H4 (cell line): Measurements from ENCODE around the gene STRIP2. TPM values are rescaled to one million over a fixed set of nuclear protein-coding genes. Genes with fewer than 3 reads are reported as not detected.
"Not testable (repeated sequence)": the region's sequence is repeated elsewhere in the genome, so short reads cannot be mapped to it uniquely, and the experiment has no call there.

Experiments used
- DNase-seq: peaks from one replicate; pipeline ENCODE4 v3.0.0-alpha.2; 2015; ENCODE audit warnings: low spot score
- total RNA-seq: library from RNA; depleted of rRNA; stranded (reverse); fragments of >200 nt; shearing (Covaris generic); gene quantifications from 2 replicates; pipeline ENCODE4 v1.2.3, GENCODE V29; 2014; rRNA removed

Gene STRIP2
- 2.2 and 3.7 TPM in 2 replicates for total RNA-seq

GRCh38 chr7:129433847-129434674 is at the start of gene STRIP2:
STRIP2 (plus strand) TSS chr7:129434432; CDS start chr7:129434473, 41 bp downstream.
- peak; percentile 71 for DNase-seq

GRCh38 chr7:129385116-129385515 is 49.1 kb upstream of the STRIP2 start:
- DNase-seq = no peak

- no peak for DNase-seq
Observed at GRCh38 chr7:129385598-129385997, 48.6 kb upstream of the STRIP2 start.

- DNase-seq = no peak
Observed at GRCh38 chr7:129386506-129386905, 47.7 kb upstream of the STRIP2 start.

- DNase-seq = no peak
Observed at GRCh38 chr7:129387537-129387936, 46.7 kb upstream of the STRIP2 start.

GRCh38 chr7:129388333-129389098 is 45.7 kb upstream of the STRIP2 start:
- DNase-seq = no peak

- DNase-seq = no peak
Observed at GRCh38 chr7:129389829-129390228, 44.4 kb upstream of the STRIP2 start.

- DNase-seq = no peak
Observed at GRCh38 chr7:129390314-129390713, 43.9 kb upstream of the STRIP2 start.

GRCh38 chr7:129391546-129392171 is 42.6 kb upstream of the STRIP2 start:
- no peak for DNase-seq

- no peak for DNase-seq
Observed at GRCh38 chr7:129393255-129393654, 41.0 kb upstream of the STRIP2 start.

GRCh38 chr7:129394101-129394500 is 40.1 kb upstream of the STRIP2 start:
- DNase-seq = no peak

GRCh38 chr7:129394982-129395914 is 39.0 kb upstream of the STRIP2 start:
- no peak for DNase-seq

GRCh38 chr7:129401228-129401966 is 32.8 kb upstream of the STRIP2 start:
- DNase-seq = no peak

- DNase-seq = no peak
Observed at GRCh38 chr7:129401967-129402860, 32.0 kb upstream of the STRIP2 start.

- no peak for DNase-seq
Observed at GRCh38 chr7:129405527-129405926, 28.7 kb upstream of the STRIP2 start.

GRCh38 chr7:129410238-129410637 is 24.0 kb upstream of the STRIP2 start:
- DNase-seq = not testable (repeated sequence)

GRCh38 chr7:129412501-129412900 is 21.7 kb upstream of the STRIP2 start:
- no peak for DNase-seq

- DNase-seq = no peak
Observed at GRCh38 chr7:129417073-129417472, 17.2 kb upstream of the STRIP2 start.

GRCh38 chr7:129421717-129422250 is 12.4 kb upstream of the STRIP2 start:
- DNase-seq = no peak
